Panc1 (cell line): ENCODE measurements around the gene MS4A8. TPM values are rescaled to one million over a fixed set of nuclear protein-coding genes. Genes with fewer than 3 reads are reported as not detected.

ENCODE experiments used
- ATAC-seq: fragments of 200-7000 bp; cut with Tn5 transposase; 2 replicates; pipeline ENCODE4 v1.9.1; 2020; ENCODE audit warnings: mild to moderate bottlenecking, moderate library complexity
- BruUV-seq: library from RNA; stranded (reverse); fragments of 400-500 nt; replicated peaks from 2 replicates; lab custom pipeline; 2021; lab: Mats Ljungman, UMichigan
- CTCF ChIA-PET: fragments of 300-600 bp; sonication (Branson Sonifier 250); formaldehyde crosslinking; loops from one replicate; lab custom pipeline; 2022; ENCODE audit warnings: antibody characterized with exemption; lab: Charles Lee
- POLR2A ChIA-PET: fragments of 300-600 bp; sonication (Branson Sonifier 250); formaldehyde crosslinking; loops from one replicate; lab custom pipeline; 2022; ENCODE audit warnings: antibody characterized with exemption; lab: Charles Lee
- DNase-seq: peaks from one replicate; pipeline ENCODE4 v3.0.0-alpha.2; 2010; ENCODE audit warnings: low read depth, low spot score
- H3K27ac ChIP-seq: 2 replicates; pipeline ENCODE4 v1.5.1; 2011; ENCODE audit warnings: mild to moderate bottlenecking, low read length, inconsistent platforms
- H3K27me3 ChIP-seq: fragments of 200-500 bp; sonication (Bioruptor generic); 2 replicates; pipeline ENCODE4 v1.6.0; 2014; ENCODE audit warnings: low read length, inconsistent platforms; ENCODE audit not compliant: control insufficient read depth, insufficient read depth
- H3K36me3 ChIP-seq: fragments of 200-500 bp; sonication (Bioruptor generic); 2 replicates; pipeline ENCODE4 v1.5.1; 2014; ENCODE audit warnings: inconsistent platforms, mild to moderate bottlenecking, low read length, moderate library complexity; ENCODE audit not compliant: control insufficient read depth, insufficient read depth
- H3K4me1 ChIP-seq: 2 replicates; pipeline ENCODE4 v1.5.1; 2011; ENCODE audit warnings: inconsistent platforms, mild to moderate bottlenecking, low read length, moderate library complexity; ENCODE audit not compliant: control insufficient read depth, insufficient read depth
- H3K4me3 ChIP-seq, 2 experiments: 2 replicates each; pipeline ENCODE4 v1.5.1; 2011 to 2012; ENCODE audit warnings: low read depth in 2 of 2, low read length in 2 of 2, mild to moderate bottlenecking in 2 of 2, inconsistent platforms in 1 of 2, moderate library complexity in 1 of 2
- H3K9me3 ChIP-seq: fragments of 200-500 bp; sonication (Bioruptor generic); 2 replicates; pipeline ENCODE4 v1.5.1; 2014; ENCODE audit warnings: low read depth, mild to moderate bottlenecking, inconsistent platforms, low read length, moderate library complexity; ENCODE audit not compliant: control insufficient read depth, insufficient read depth
- CTCF ChIP-seq: fragments of 450-650 bp; IDR thresholded peaks from 2 replicates; pipeline ENCODE4 v1.5.1; 2017; ENCODE audit warnings: mild to moderate bottlenecking
- POLR2AphosphoS5 ChIP-seq: IDR thresholded peaks from 2 replicates; pipeline ENCODE4 v1.6.1; 2012; ENCODE audit warnings: mild to moderate bottlenecking, low read depth, low read length, moderate library complexity
- REST ChIP-seq, 2 experiments: IDR thresholded peaks; 2 replicates each; pipeline ENCODE4 v1.6.1; 2011 to 2012; ENCODE audit warnings: low read depth in 2 of 2, control low read depth in 1 of 2, low read length in 1 of 2, mild to moderate bottlenecking in 1 of 2, moderate library complexity in 1 of 2; ENCODE audit not compliant: insufficient read depth in 1 of 2
- SIN3A ChIP-seq: IDR thresholded peaks from 2 replicates; pipeline ENCODE4 v1.6.1; 2012; ENCODE audit warnings: low read depth, mild to moderate bottlenecking, low read length, moderate library complexity, borderline replicate concordance; ENCODE audit not compliant: insufficient read depth
- TCF7L2 ChIP-seq: IDR thresholded peaks from 2 replicates; pipeline ENCODE4 v1.6.1; 2011; ENCODE audit warnings: mild to moderate bottlenecking, low read depth, low read length, inconsistent platforms
- in situ Hi-C: cut with HindIII; loops from 2 replicates; pipeline ENCODE4 v1.10.0; 2016; ENCODE audit warnings: low sequenced_read_pairs, low pct_unique_long_range_greater_than_20kb
- intact Hi-C: fragments of 100-400 bp; cut with micrococcal nuclease; formaldehyde crosslinking; loops from one replicate; pipeline ENCODE4 v1.10.0; 2022; ENCODE audit not compliant: unreplicated experiment
- total RNA-seq: library from RNA; stranded (reverse); gene quantifications from one replicate; pipeline ENCODE4 v1.2.1, GENCODE V29; 2021; ENCODE audit not compliant: unreplicated experiment

The MS4A8 gene
- total RNA-seq, 1 experiment from 2014 or later = not detected

- in situ Hi-C loops = no loop called here
- no peaks in the 10 kb centered on the region for H3K9me3 ChIP-seq
- intact Hi-C loops = no loop called here
- H3K27me3 ChIP-seq = peaks cover 14% of the 10 kb centered on the region; the same call in 1 of the 2 replicates
- ATAC-seq (no peak), DNase-seq (no peak)
- no TSS peak for BruUV-seq
- H3K36me3 ChIP-seq = no peaks in the 10 kb centered on the region
- no peak for TF ChIP-seq SIN3A
- no peak for TF ChIP-seq TCF7L2
- no peak for TF ChIP-seq POLR2AphosphoS5
- no peak for TF ChIP-seq REST (IDR thresholded peaks at IDR 0.05; ENCODE audit: insufficient read depth in 1 of 2, low read depth in 2 of 2, low read length in 1 of 2)
- TF ChIP-seq CTCF = no peak
- H3K27ac ChIP-seq = no peak within 1 kb of the TSS
- H3K4me1 ChIP-seq = no peaks in the 10 kb centered on the region
- H3K4me3 ChIP-seq = no peak within 1 kb of the TSS
- ChIA-PET CTCF (no interaction called here), POLR2A (no interaction called here)
Observed at GRCh38 chr11:60724420-60724819, 25.0 kb downstream of the MS4A8 start, which contains the start of gene MS4A18. Gene MS4A18 (plus strand): TSS chr11:60724720.

GRCh38 chr11:60725592-60725991, 26.2 kb downstream of the MS4A8 start:
- Histone ChIP-seq H3K27ac (no peak overlapping the region), H3K4me1 (no peaks in the 10 kb centered on the region), H3K9me3 (no peaks in the 10 kb centered on the region), H3K4me3 (no peak overlapping the region), H3K27me3 (peaks cover 16% of the 10 kb centered on the region; the same call in 1 of the 2 replicates), H3K36me3 (no peaks in the 10 kb centered on the region)
- in situ Hi-C loops = no loop called here
- ChIA-PET CTCF (no interaction called here), POLR2A (no interaction called here)
- intact Hi-C loops = no loop called here
- no peak for DNase-seq
- no TSS peak for BruUV-seq
- TF ChIP-seq POLR2AphosphoS5 (no peak), TCF7L2 (no peak), CTCF (no peak), REST (IDR thresholded peaks at IDR 0.05; ENCODE audit: insufficient read depth in 1 of 2, low read depth in 2 of 2, low read length in 1 of 2) (no peak), SIN3A (no peak)
- ATAC-seq = no peak
